ENCODE results near the gene UQCRFS1.

UQCRFS1 gene

GRCh38 chr19:29173896-29174295 lies 39.1 kb downstream of the UQCRFS1 start:
- Histone ChIP-seq H3K36me3 (ENCODE audit: control insufficient read depth in 1 of 2, insufficient read depth in 2 of 2, low read depth in 1 of 2, low read length in 2 of 2) (no peaks in the 10 kb centered on the region), H2BK15ac (ENCODE audit: low read depth, poor library complexity, severe bottlenecking) (no peak overlapping the region), H4K91ac (ENCODE audit: low read length) (no peak overlapping the region), H2BK5ac (ENCODE audit: low read depth, low read length, poor library complexity, severe bottlenecking) (no peak overlapping the region), H3K18ac (ENCODE audit: low read depth in 1 of 2, low read length in 2 of 2) (no peak overlapping the region), H2BK12ac (ENCODE audit: low read length in 2 of 2) (no peak overlapping the region), H3K9ac (ENCODE audit: low read length) (no peak overlapping the region), H4K8ac (ENCODE audit: low read length) (no peak overlapping the region), H3K4ac (ENCODE audit: low read depth in 1 of 2, low read length in 2 of 2) (no peak overlapping the region), H2AFZ (ENCODE audit: low read depth, low read length) (no peak overlapping the region), H3K4me1 (ENCODE audit: control insufficient read depth, insufficient read depth, low read depth, low read length) (no peaks in the 10 kb centered on the region), H3K9me3 (ENCODE audit: control insufficient read depth, low read length) (peaks cover 45% of the 10 kb centered on the region), H3K4me2 (ENCODE audit: low read length, poor library complexity, severe bottlenecking) (no peak overlapping the region), H3K14ac (ENCODE audit: low read length in 2 of 2) (no peak overlapping the region), H2BK120ac (ENCODE audit: low read depth, low read length) (no peak overlapping the region), H3K27me3 (ENCODE audit: control insufficient read depth in 1 of 2, insufficient read depth in 1 of 2, low read length in 2 of 2) (no peaks in the 10 kb centered on the region), H3K23ac (ENCODE audit: low read length in 2 of 2) (no peak overlapping the region), H3K79me1 (replicated peaks; ENCODE audit: low read length, poor library complexity, severe bottlenecking) (no peaks in the 10 kb centered on the region), H3K4me3 (ENCODE audit: insufficient read depth in 1 of 2, low read depth in 1 of 2, low read length in 2 of 2) (no peak overlapping the region), H3K27ac (ENCODE audit: low read length, poor library complexity, severe bottlenecking) (no peak overlapping the region), H2AK5ac (ENCODE audit: low read length, severe bottlenecking) (no peak overlapping the region)
- DNase-seq = no peak
- WGBS = 67% methylated on average over 2 of the region's 2 CpGs

DNA sequence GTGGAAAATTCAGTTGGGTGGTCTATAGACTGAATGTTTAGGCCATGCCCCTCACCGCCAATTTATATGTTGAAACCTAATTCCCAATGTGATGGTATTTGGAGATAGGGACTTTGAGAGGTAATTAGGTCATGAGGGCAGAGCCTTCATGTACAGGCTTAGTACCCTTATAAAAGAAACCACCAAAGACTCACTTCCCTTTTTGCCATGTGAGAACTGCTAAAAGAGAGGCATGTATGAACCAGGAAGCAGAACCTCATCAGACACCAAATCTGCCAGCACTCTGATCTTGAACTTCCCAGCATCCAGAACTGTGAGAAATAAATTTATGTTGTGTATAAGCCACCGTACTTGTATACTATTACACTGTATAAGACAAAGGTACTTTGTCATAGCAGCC lies 40.6 kb downstream of the UQCRFS1 start:
- Histone ChIP-seq H3K4me2 (ENCODE audit: low read length, poor library complexity, severe bottlenecking) (no peak overlapping the region), H2AFZ (ENCODE audit: low read depth, low read length) (no peak overlapping the region), H3K18ac (ENCODE audit: low read depth in 1 of 2, low read length in 2 of 2) (no peak overlapping the region), H2BK120ac (ENCODE audit: low read depth, low read length) (no peak overlapping the region), H3K9ac (ENCODE audit: low read length) (no peak overlapping the region), H3K23ac (ENCODE audit: low read length in 2 of 2) (no peak overlapping the region), H2BK15ac (ENCODE audit: low read depth, poor library complexity, severe bottlenecking) (no peak overlapping the region), H2AK5ac (ENCODE audit: low read length, severe bottlenecking) (no peak overlapping the region), H3K14ac (ENCODE audit: low read length in 2 of 2) (no peak overlapping the region), H3K4me3 (ENCODE audit: insufficient read depth in 1 of 2, low read depth in 1 of 2, low read length in 2 of 2) (no peak overlapping the region), H3K79me1 (replicated peaks; ENCODE audit: low read length, poor library complexity, severe bottlenecking) (no peaks in the 10 kb centered on the region), H3K4ac (ENCODE audit: low read depth in 1 of 2, low read length in 2 of 2) (no peak overlapping the region), H3K9me3 (ENCODE audit: control insufficient read depth, low read length) (peaks cover 31% of the 10 kb centered on the region), H2BK5ac (ENCODE audit: low read depth, low read length, poor library complexity, severe bottlenecking) (no peak overlapping the region), H4K8ac (ENCODE audit: low read length) (no peak overlapping the region), H2BK12ac (ENCODE audit: low read length in 2 of 2) (no peak overlapping the region), H3K27ac (ENCODE audit: low read length, poor library complexity, severe bottlenecking) (no peak overlapping the region), H3K4me1 (ENCODE audit: control insufficient read depth, insufficient read depth, low read depth, low read length) (no peaks in the 10 kb centered on the region), H3K36me3 (ENCODE audit: control insufficient read depth in 1 of 2, insufficient read depth in 2 of 2, low read depth in 1 of 2, low read length in 2 of 2) (no peaks in the 10 kb centered on the region), H3K27me3 (ENCODE audit: control insufficient read depth in 1 of 2, insufficient read depth in 1 of 2, low read length in 2 of 2) (no peaks in the 10 kb centered on the region), H4K91ac (ENCODE audit: low read length) (no peak overlapping the region)
- 100% methylated on average over 1 of the region's 2 CpGs for WGBS
- DNase-seq = no peak

- no peak overlapping the region for H3K4me3 ChIP-seq (ENCODE audit: insufficient read depth in 1 of 2, low read depth in 1 of 2, low read length in 2 of 2)
These were observed 41.4 kb downstream of the UQCRFS1 start for GRCh38 chr19:29171525-29171924.

GRCh38 chr19:29170554-29170953 lies 42.4 kb downstream of the UQCRFS1 start:
- Histone ChIP-seq H2BK5ac (ENCODE audit: low read depth, low read length, poor library complexity, severe bottlenecking) (no peak overlapping the region), H4K8ac (ENCODE audit: low read length) (no peak overlapping the region), H2BK15ac (ENCODE audit: low read depth, poor library complexity, severe bottlenecking) (no peak overlapping the region), H3K23ac (ENCODE audit: low read length in 2 of 2) (no peak overlapping the region), H3K18ac (ENCODE audit: low read depth in 1 of 2, low read length in 2 of 2) (no peak overlapping the region), H4K91ac (ENCODE audit: low read length) (no peak overlapping the region), H3K36me3 (ENCODE audit: control insufficient read depth in 1 of 2, insufficient read depth in 2 of 2, low read depth in 1 of 2, low read length in 2 of 2) (no peaks in the 10 kb centered on the region), H2AK5ac (ENCODE audit: low read length, severe bottlenecking) (no peak overlapping the region), H3K9ac (ENCODE audit: low read length) (no peak overlapping the region), H3K27ac (ENCODE audit: low read length, poor library complexity, severe bottlenecking) (no peak overlapping the region), H3K4me1 (ENCODE audit: control insufficient read depth, insufficient read depth, low read depth, low read length) (no peaks in the 10 kb centered on the region), H3K4me2 (ENCODE audit: low read length, poor library complexity, severe bottlenecking) (no peak overlapping the region), H3K4ac (ENCODE audit: low read depth in 1 of 2, low read length in 2 of 2) (no peak overlapping the region), H2BK120ac (ENCODE audit: low read depth, low read length) (no peak overlapping the region), H2BK12ac (ENCODE audit: low read length in 2 of 2) (no peak overlapping the region), H3K4me3 (ENCODE audit: insufficient read depth in 1 of 2, low read depth in 1 of 2, low read length in 2 of 2) (no peak overlapping the region), H3K9me3 (ENCODE audit: control insufficient read depth, low read length) (peaks cover 16% of the 10 kb centered on the region), H3K14ac (ENCODE audit: low read length in 2 of 2) (no peak overlapping the region), H2AFZ (ENCODE audit: low read depth, low read length) (no peak overlapping the region), H3K79me1 (replicated peaks; ENCODE audit: low read length, poor library complexity, severe bottlenecking) (no peaks in the 10 kb centered on the region), H3K27me3 (ENCODE audit: control insufficient read depth in 1 of 2, insufficient read depth in 1 of 2, low read length in 2 of 2) (no peaks in the 10 kb centered on the region)
- WGBS = no CpG with 5 or more reads among the region's 1 CpG
- no peak for DNase-seq

More at GRCh38 chr19:29171525-29171924, 41.4 kb downstream of the UQCRFS1 start:
- no peaks in the 10 kb centered on the region for H3K4me1 ChIP-seq (ENCODE audit: control insufficient read depth, insufficient read depth, low read depth, low read length)
- H3K36me3 ChIP-seq (ENCODE audit: control insufficient read depth in 1 of 2, insufficient read depth in 2 of 2, low read depth in 1 of 2, low read length in 2 of 2) = no peaks in the 10 kb centered on the region
- no peaks in the 10 kb centered on the region for H3K79me1 ChIP-seq (replicated peaks; ENCODE audit: low read length, poor library complexity, severe bottlenecking)
- H2BK15ac ChIP-seq (ENCODE audit: low read depth, poor library complexity, severe bottlenecking) = no peak overlapping the region
- H4K91ac ChIP-seq (ENCODE audit: low read length) = no peak overlapping the region
- no peak overlapping the region for H4K8ac ChIP-seq (ENCODE audit: low read length)
- H2BK5ac ChIP-seq (ENCODE audit: low read depth, low read length, poor library complexity, severe bottlenecking) = no peak overlapping the region
- no peak overlapping the region for H3K27ac ChIP-seq (ENCODE audit: low read length, poor library complexity, severe bottlenecking)
- H2BK120ac ChIP-seq (ENCODE audit: low read depth, low read length) = no peak overlapping the region
- H3K23ac ChIP-seq (ENCODE audit: low read length in 2 of 2) = no peak overlapping the region
- peaks cover 23% of the 10 kb centered on the region for H3K9me3 ChIP-seq (ENCODE audit: control insufficient read depth, low read length)
- H2AFZ ChIP-seq (ENCODE audit: low read depth, low read length) = no peak overlapping the region
- H3K9ac ChIP-seq (ENCODE audit: low read length) = no peak overlapping the region
- no peak overlapping the region for H2BK12ac ChIP-seq (ENCODE audit: low read length in 2 of 2)
- WGBS = 59% methylated on average over 2 of the region's 2 CpGs
- H3K4me2 ChIP-seq (ENCODE audit: low read length, poor library complexity, severe bottlenecking) = no peak overlapping the region
- no peak overlapping the region for H2AK5ac ChIP-seq (ENCODE audit: low read length, severe bottlenecking)
- no peak overlapping the region for H3K14ac ChIP-seq (ENCODE audit: low read length in 2 of 2)
- H3K18ac ChIP-seq (ENCODE audit: low read depth in 1 of 2, low read length in 2 of 2) = no peak overlapping the region
- no peak overlapping the region for H3K4ac ChIP-seq (ENCODE audit: low read depth in 1 of 2, low read length in 2 of 2)
- DNase-seq = no peak
- H3K27me3 ChIP-seq (ENCODE audit: control insufficient read depth in 1 of 2, insufficient read depth in 1 of 2, low read length in 2 of 2) = no peaks in the 10 kb centered on the region
